IMR-90 (cell line): ENCODE measurements around the gene PFN2. TPM values are rescaled to one million over a fixed set of nuclear protein-coding genes. Genes with fewer than 3 reads are reported as not detected.

Source experiments
- ATAC-seq: fragments of 200-7000 bp; cut with Tn5 transposase; 2 replicates; pipeline ENCODE4 v1.9.1; 2020; ENCODE audit warnings: low read depth, mild to moderate bottlenecking, moderate library complexity
- BruUV-seq: library from RNA; stranded (reverse); fragments of 400-500 nt; replicated peaks from 2 replicates; lab custom pipeline; 2021; lab: Mats Ljungman, UMichigan
- CTCF ChIA-PET: fragments of 300-600 bp; formaldehyde crosslinking; extraction: SDS; loops from one replicate; lab custom pipeline; 2021; ENCODE audit warnings: antibody characterized with exemption; lab: Yijun Ruan, JAX
- POLR2A ChIA-PET: fragments of 300-600 bp; sonication (Branson Sonifier 250); formaldehyde crosslinking; loops from one replicate; lab custom pipeline; 2022; ENCODE audit warnings: antibody characterized with exemption; ENCODE audit not compliant: unreplicated experiment; lab: Charles Lee
- DNase-seq: peaks from one replicate; pipeline ENCODE4 v3.0.0; 2013
- H2AFZ ChIP-seq: replicated peaks from 2 replicates; pipeline ENCODE3; 2013; ENCODE audit warnings: low read length, mild to moderate bottlenecking; ENCODE audit not compliant: poor library complexity
- H2AK5ac ChIP-seq: 2 replicates; pipeline ENCODE4 v1.6.1; 2013; ENCODE audit warnings: low read depth, low read length, inconsistent platforms
- H2AK9ac ChIP-seq: replicated peaks from 2 replicates; pipeline ENCODE3; 2013; ENCODE audit warnings: mild to moderate bottlenecking, low read depth, low read length, moderate library complexity; ENCODE audit not compliant: poor library complexity
- H2BK120ac ChIP-seq: 2 replicates; pipeline ENCODE4 v1.6.1; 2013; ENCODE audit warnings: low read depth, low read length, inconsistent platforms
- H2BK15ac ChIP-seq: 3 replicates; pipeline ENCODE4 v1.6.1; 2013; ENCODE audit warnings: low read depth, low read length, inconsistent platforms
- H2BK20ac ChIP-seq: 2 replicates; pipeline ENCODE4 v1.6.1; 2013; ENCODE audit warnings: low read depth, mild to moderate bottlenecking, inconsistent platforms, low read length, moderate library complexity
- H2BK5ac ChIP-seq: 2 replicates; pipeline ENCODE4 v1.6.1; 2013; ENCODE audit warnings: mild to moderate bottlenecking, low read depth, low read length, inconsistent platforms; ENCODE audit not compliant: poor library complexity, severe bottlenecking
- H3K14ac ChIP-seq: replicated peaks from 2 replicates; pipeline ENCODE4 v1.6.1; 2013; ENCODE audit warnings: low read depth, low read length, inconsistent platforms
- H3K18ac ChIP-seq: 2 replicates; pipeline ENCODE4 v1.6.1; 2013; ENCODE audit warnings: low read depth, low read length, control low read depth
- H3K23ac ChIP-seq: 2 replicates; pipeline ENCODE4 v1.6.1; 2013; ENCODE audit warnings: low read depth, low read length, inconsistent platforms
- H3K27ac ChIP-seq: 2 replicates; pipeline ENCODE4 v1.5.1; 2013; ENCODE audit warnings: mild to moderate bottlenecking, control low read depth, low read length; ENCODE audit not compliant: insufficient read depth
- H3K27me3 ChIP-seq: 2 replicates; pipeline ENCODE4 v1.6.1; 2013; ENCODE audit warnings: low read length; ENCODE audit not compliant: control insufficient read depth, insufficient read depth
- H3K36me3 ChIP-seq: 2 replicates; pipeline ENCODE4 v1.6.1; 2013; ENCODE audit warnings: low read length, mixed read lengths; ENCODE audit not compliant: control insufficient read depth, insufficient read depth
- H3K4ac ChIP-seq: 2 replicates; pipeline ENCODE4 v1.6.1; 2013; ENCODE audit warnings: low read depth, low read length, inconsistent platforms
- H3K4me1 ChIP-seq: 2 replicates; pipeline ENCODE4 v1.6.1; 2013; ENCODE audit warnings: low read length, mixed read lengths; ENCODE audit not compliant: control insufficient read depth, insufficient read depth
- H3K4me2 ChIP-seq: 2 replicates; pipeline ENCODE4 v1.6.1; 2013; ENCODE audit warnings: low read depth, mild to moderate bottlenecking, control low read depth, low read length, moderate library complexity
- H3K4me3 ChIP-seq: 2 replicates; pipeline ENCODE4 v1.5.1; 2013; ENCODE audit warnings: low read depth, mild to moderate bottlenecking, control low read depth, low read length, moderate library complexity; ENCODE audit not compliant: insufficient read depth
- H3K56ac ChIP-seq: 2 replicates; pipeline ENCODE4 v1.6.1; 2013; ENCODE audit warnings: low read length, inconsistent platforms; ENCODE audit not compliant: insufficient read depth; ENCODE audit errors: extremely low read depth
- H3K79me1 ChIP-seq, 2 experiments: 2 replicates each; pipeline ENCODE4 v1.6.1; 2013; ENCODE audit warnings: low read length in 2 of 2, inconsistent platforms in 1 of 2, low read depth in 1 of 2
- H3K9ac ChIP-seq: 2 replicates; pipeline ENCODE4 v1.6.1; 2013; ENCODE audit warnings: low read depth, low read length, control low read depth
- H3K9me1 ChIP-seq: 2 replicates; pipeline ENCODE4 v1.6.1; 2013; ENCODE audit warnings: low read length, inconsistent platforms; ENCODE audit not compliant: insufficient read depth
- H3K9me3 ChIP-seq: 2 replicates; pipeline ENCODE4 v1.6.1; 2013; ENCODE audit warnings: low read length; ENCODE audit not compliant: control insufficient read depth, insufficient read depth
- H4K20me1 ChIP-seq: 2 replicates; pipeline ENCODE4 v1.6.1; 2013; ENCODE audit warnings: low read length, inconsistent platforms; ENCODE audit not compliant: insufficient read depth
- H4K5ac ChIP-seq: 2 replicates; pipeline ENCODE4 v1.6.1; 2013; ENCODE audit warnings: mild to moderate bottlenecking, low read depth, low read length, control low read depth
- H4K8ac ChIP-seq, 2 experiments: 2 replicates each; pipeline ENCODE4 v1.6.1; 2013; ENCODE audit warnings: low read depth in 2 of 2, low read length in 2 of 2, control low read depth in 1 of 2, inconsistent platforms in 1 of 2
- H4K91ac ChIP-seq: 2 replicates; pipeline ENCODE4 v1.6.1; 2013; ENCODE audit warnings: low read depth, low read length, inconsistent platforms; ENCODE audit not compliant: insufficient read depth
- CEBPB ChIP-seq: IDR thresholded peaks from 2 replicates; pipeline ENCODE4 v1.6.1; 2012; ENCODE audit warnings: low read depth, low read length, improper control_type of control experiment
- FOS ChIP-seq: fragments of 150-350 bp; IDR thresholded peaks from 2 replicates; pipeline ENCODE4 v1.6.1; 2016; ENCODE audit warnings: low read depth, low read length
- RAD21 ChIP-seq: IDR thresholded peaks from 2 replicates; pipeline ENCODE4 v1.6.1; 2012; ENCODE audit warnings: low read length, improper control_type of control experiment
- RCOR1 ChIP-seq: IDR thresholded peaks from 2 replicates; pipeline ENCODE4 v1.6.1; 2012; ENCODE audit warnings: mild to moderate bottlenecking, low read length, improper control_type of control experiment; ENCODE audit not compliant: insufficient replicate concordance
- SMC3 ChIP-seq: fragments of 150-350 bp; IDR thresholded peaks from 2 replicates; pipeline ENCODE4 v1.6.1; 2016; ENCODE audit warnings: low read depth, mild to moderate bottlenecking, antibody characterized with exemption, low read length, moderate library complexity
- WGBS, 2 experiments: methylation state at CpG; one replicate each; pipeline versions ENCODE4 v1.1.5 to v1.1.7; 2013; ENCODE audit warnings: missing lambda C conversion rate in 2 of 2; ENCODE audit not compliant: insufficient read length in 1 of 2; ENCODE audit errors: extremely low coverage in 2 of 2; 5-methylcytosine and 5-hydroxymethylcytosine counted together
- dilution Hi-C: fragments of 300-500 bp; cut with HindIII; formaldehyde crosslinking; loops from one replicate; pipeline ENCODE4 v1.14.3; 2018; ENCODE audit warnings: low sequenced_read_pairs; ENCODE audit not compliant: unreplicated experiment
- in situ Hi-C: fragments of 300-500 bp; cut with MboI; formaldehyde crosslinking; loops from 3 replicates; pipeline ENCODE4 v1.14.3; 2019; ENCODE audit warnings: low sequenced_read_pairs, inconsistent platforms, mixed read lengths
- intact Hi-C: fragments of 100-400 bp; cut with micrococcal nuclease; formaldehyde crosslinking; loops from 2 replicates; pipeline ENCODE4 v1.10.0; 2022
- polyA plus RNA-seq, 3 experiments: library from polyadenylated mRNA; depleted of rRNA; stranded (reverse); fragments of >200 nt; gene quantifications; 2 replicates each; pipeline ENCODE4 v1.2.3, GENCODE V29; 2012; ENCODE audit warnings: low replicate concordance in 1 of 3
- total RNA-seq: library from RNA; depleted of rRNA; stranded (reverse); fragments of >200 nt; gene quantifications from 2 replicates; pipeline ENCODE4 v1.2.3, GENCODE V29; 2012
- TF ChIP-seq, protein P1 (sequence below): fragments of 150-350 bp; IDR thresholded peaks from 2 replicates; pipeline ENCODE4 v1.6.1; 2017; ENCODE audit warnings: mild to moderate bottlenecking, antibody characterized with exemption, low read length, low read depth
- TF ChIP-seq, protein P2 (sequence below): conservative IDR thresholded peaks from 2 replicates; pipeline ENCODE4 v1.5.1; 2012; ENCODE audit warnings: mild to moderate bottlenecking, low read depth, low read length, improper control_type of control experiment

PFN2 gene
- total and polyA plus RNA-seq, 2 of the 4 experiments (the other 2 are of a cell fraction) = 256 to 444 TPM

DNA sequence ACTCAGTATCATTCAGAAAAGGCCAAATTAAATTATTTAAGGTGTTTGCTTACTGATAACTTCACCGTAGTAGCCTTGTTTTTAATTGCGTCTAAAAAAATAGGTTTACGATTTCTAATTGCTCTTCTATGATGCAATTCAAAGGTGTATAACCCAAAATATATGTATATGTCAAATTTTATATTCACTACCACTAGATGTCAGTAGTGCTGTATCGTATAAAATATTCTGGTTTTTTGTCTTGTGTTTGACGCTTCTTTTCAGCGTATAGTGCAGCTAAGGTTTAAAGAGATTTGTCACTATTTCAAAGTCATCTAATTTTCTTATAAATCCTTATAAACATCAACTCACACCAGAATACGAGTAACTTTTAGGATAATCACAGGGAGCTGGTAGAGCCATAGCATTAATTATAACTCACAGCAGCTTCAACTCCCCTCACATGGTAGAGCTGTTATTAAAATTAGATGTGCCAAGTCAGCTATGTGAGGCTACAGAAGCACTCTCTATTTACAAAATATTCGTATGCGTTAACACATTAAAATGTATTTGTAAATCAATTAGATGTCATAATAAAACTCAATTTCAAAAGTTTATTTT is 3.5 kb downstream of the PFN2 start:
- BruUV-seq = no TSS peak
- Histone ChIP-seq H2AK9ac (no peak overlapping the region), H3K4me2 (peak overlapping the region; percentile 55; the same call in 1 of the 2 replicates), H3K9ac (no peak overlapping the region), H3K79me1 (peaks cover 4 to 41% of the 10 kb centered on the region in 2 experiments; a peak in 2 of 4 replicates), H3K9me1 (no peaks in the 10 kb centered on the region), H3K36me3 (peaks cover 13% of the 10 kb centered on the region), H2BK15ac (no peak overlapping the region), H2BK20ac (no peak overlapping the region), H2BK120ac (no peak overlapping the region), H3K4me1 (peaks cover 5% of the 10 kb centered on the region), H2AFZ (no peak overlapping the region), H4K8ac (no peak overlapping the region), H3K23ac (no peak overlapping the region; the same call in 1 of the 2 replicates), H4K5ac (no peak overlapping the region), H3K9me3 (no peaks in the 10 kb centered on the region), H2BK5ac (peak overlapping the region; percentile 20), H3K14ac (no peak overlapping the region), H4K20me1 (peaks cover 40% of the 10 kb centered on the region; the same call in 1 of the 2 replicates), H3K4me3 (no peak overlapping the region), H3K18ac (no peak overlapping the region), H3K4ac (no peak overlapping the region), H3K56ac (no peak overlapping the region), H3K27ac (no peak overlapping the region), H3K27me3 (no peaks in the 10 kb centered on the region), H2AK5ac (no peak overlapping the region), H4K91ac (no peak overlapping the region)
- intact Hi-C loops (loop anchor here (1.0 to 10.0 kb wide), 4 partner anchors 87 to 558 kb away; no protein-coding TSS in a partner anchor), dilution Hi-C loops (no loop called here), in situ Hi-C loops (loop anchor here (5.0 kb wide), 1 partner anchor 215 kb away; no protein-coding TSS in a partner anchor)
- TF ChIP-seq RCOR1 = no peak
- TF ChIP-seq, protein P1, sequence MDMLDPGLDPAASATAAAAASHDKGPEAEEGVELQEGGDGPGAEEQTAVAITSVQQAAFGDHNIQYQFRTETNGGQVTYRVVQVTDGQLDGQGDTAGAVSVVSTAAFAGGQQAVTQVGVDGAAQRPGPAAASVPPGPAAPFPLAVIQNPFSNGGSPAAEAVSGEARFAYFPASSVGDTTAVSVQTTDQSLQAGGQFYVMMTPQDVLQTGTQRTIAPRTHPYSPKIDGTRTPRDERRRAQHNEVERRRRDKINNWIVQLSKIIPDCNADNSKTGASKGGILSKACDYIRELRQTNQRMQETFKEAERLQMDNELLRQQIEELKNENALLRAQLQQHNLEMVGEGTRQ = no peak
- peak; percentile 86 for TF ChIP-seq CEBPB
- no peak for TF ChIP-seq FOS
- TF ChIP-seq, protein P2, sequence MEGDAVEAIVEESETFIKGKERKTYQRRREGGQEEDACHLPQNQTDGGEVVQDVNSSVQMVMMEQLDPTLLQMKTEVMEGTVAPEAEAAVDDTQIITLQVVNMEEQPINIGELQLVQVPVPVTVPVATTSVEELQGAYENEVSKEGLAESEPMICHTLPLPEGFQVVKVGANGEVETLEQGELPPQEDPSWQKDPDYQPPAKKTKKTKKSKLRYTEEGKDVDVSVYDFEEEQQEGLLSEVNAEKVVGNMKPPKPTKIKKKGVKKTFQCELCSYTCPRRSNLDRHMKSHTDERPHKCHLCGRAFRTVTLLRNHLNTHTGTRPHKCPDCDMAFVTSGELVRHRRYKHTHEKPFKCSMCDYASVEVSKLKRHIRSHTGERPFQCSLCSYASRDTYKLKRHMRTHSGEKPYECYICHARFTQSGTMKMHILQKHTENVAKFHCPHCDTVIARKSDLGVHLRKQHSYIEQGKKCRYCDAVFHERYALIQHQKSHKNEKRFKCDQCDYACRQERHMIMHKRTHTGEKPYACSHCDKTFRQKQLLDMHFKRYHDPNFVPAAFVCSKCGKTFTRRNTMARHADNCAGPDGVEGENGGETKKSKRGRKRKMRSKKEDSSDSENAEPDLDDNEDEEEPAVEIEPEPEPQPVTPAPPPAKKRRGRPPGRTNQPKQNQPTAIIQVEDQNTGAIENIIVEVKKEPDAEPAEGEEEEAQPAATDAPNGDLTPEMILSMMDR = peak; percentile 74
- TF ChIP-seq SMC3 = peak; percentile 73
- TF ChIP-seq RAD21 = peak; percentile 73
- ATAC-seq (no peak), DNase-seq (peak; percentile 69)
- no CpG with 5 or more reads among the region's 9 CpGs for WGBS, 2 experiments
- CTCF ChIA-PET = interaction anchor here (0.6 to 2.7 kb wide), 11 partner anchors 32 to 263 kb away, joined by 3 to 16 read pairs (median 4); no protein-coding TSS in a partner anchor
- POLR2A ChIA-PET = interaction anchor here (0.6 kb wide), 2 partner anchors 82 to 180 kb away, joined by 3 read pairs; no protein-coding TSS in a partner anchor
